ENCODE results near the gene PYY.

The PYY gene

DNA sequence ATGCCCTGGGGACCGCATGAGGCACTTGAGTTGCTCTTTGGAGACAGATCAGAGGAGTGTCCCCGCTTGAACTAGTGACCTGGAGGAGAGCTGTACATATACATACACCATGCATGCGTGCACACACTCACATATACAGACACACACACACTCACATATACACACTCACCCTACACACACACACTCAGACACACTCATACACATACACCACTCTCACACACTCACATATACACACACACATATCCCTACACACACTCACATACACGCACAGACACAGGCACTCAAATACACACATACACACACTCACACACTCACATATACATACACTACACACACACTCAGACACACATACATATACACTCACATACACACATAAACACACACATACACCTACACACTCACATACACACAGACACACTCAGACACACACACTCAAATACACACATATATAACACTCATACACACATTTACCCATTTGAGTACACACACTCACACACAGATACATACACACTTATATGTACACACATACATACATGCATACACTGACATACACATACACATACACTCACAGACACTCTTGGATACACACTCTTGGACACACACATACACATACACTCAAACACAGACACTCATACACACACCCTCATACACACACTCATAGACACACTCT is 41.0 kb downstream of the PYY start:
- DNase-seq: no peak

GRCh38 chr17:43911904-43912303 is 41.8 kb downstream of the PYY start:
- peak; percentile 26 for DNase-seq

DNA sequence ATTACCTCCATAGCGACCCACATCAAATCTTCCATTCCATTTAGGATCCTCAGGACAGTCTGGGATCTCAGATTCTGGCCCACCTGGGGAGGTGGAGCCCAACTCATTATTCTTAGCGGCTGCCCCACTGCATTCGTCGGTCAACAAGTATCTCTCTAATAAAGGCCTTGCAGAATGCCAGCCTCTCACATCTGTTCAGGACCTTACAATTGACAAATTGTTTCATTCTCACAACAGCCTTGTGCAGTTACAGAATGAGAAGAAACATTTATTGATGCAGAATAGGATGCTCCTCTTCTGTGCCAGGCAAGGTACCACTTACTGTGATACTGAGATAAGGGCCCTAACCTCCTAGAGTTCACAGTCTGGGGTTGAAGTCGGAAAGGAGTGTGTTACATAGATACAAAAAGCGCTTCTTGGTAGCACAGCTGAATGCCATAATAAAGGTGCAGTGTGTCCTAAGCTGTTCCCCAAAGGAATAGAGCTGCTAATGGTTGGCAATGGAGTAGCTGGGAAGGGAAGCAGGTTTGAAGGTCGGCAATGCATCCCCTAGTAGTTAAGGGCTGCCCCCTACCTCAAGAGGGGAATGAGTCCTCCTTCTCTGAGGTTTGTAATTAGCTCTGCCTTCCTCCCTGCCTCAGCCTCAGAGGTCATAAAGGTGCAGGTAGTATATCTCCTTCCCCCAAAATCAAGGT is 44.1 kb downstream of the PYY start:
- DNase-seq: no peak

GRCh38 chr17:43907998-43908721 is 45.6 kb downstream of the PYY start:
- DNase-seq: peak; percentile 74

DNA sequence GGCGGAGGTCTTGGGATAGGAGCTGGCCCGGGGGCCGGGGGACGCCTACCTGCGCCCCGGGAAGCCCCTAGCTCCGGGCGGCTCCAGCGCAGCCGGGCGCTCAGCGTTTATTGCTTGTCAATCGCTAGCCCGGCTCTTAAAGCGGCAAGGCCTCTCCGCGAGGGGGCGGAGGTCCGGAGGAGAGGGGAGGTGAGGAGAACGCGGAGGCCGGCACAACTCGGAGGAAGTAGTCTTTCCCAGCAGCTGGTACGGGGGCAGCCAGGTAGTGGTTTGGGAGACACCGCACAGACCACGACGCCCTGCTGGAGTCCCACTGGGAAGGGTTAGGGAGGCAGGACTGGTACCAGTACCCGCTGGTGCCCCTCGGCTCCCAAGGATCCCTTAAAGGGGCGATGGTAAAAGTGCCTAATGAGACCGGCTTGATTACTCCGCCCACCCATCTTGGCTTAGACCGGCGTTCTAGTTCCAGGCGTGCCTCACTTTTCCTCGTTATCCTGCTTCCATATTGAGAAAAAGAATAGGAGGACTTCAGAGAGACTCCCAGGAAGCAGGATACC is 46.2 kb downstream of the PYY start, which contains the start of gene MPP2:
Gene MPP2, minus strand, starts transcription at position 112 of the 557 bp plus-strand sequence. CDS start 3,076 bp downstream, outside the sequence.
- peak; percentile 75 for DNase-seq

- DNase-seq: no peak
Observed at GRCh38 chr17:43906951-43907424, 46.8 kb downstream of the PYY start.

- peak; percentile 32 for DNase-seq
Observed at GRCh38 chr17:43905985-43906852, 47.5 kb downstream of the PYY start.

- DNase-seq: no peak
Observed at GRCh38 chr17:43905400-43905984, 48.2 kb downstream of the PYY start.

Data from RPMI8226 (cell line).